Kidney tubule cell (primary cell): Measurements from ENCODE around the gene ARHGEF37.
"Not testable (repeated sequence)": the region's sequence is repeated elsewhere in the genome, so short reads cannot be mapped to it uniquely, and the experiment has no call there.

ENCODE experiments used
- DNase-seq: peaks from one replicate; pipeline ENCODE4 v3.0.0-alpha.2; 2018; ENCODE audit warnings: low spot score

Gene ARHGEF37

GRCh38 chr5:149581192-149581861 lies at the start of gene ARHGEF37:
Gene ARHGEF37, plus strand, starts transcription at chr5:149581498. Its CDS starts 16,272 bp downstream, at chr5:149597770.
- peak; percentile 77 for DNase-seq

GRCh38 chr5:149532413-149532812 lies 48.9 kb upstream of the ARHGEF37 start:
- DNase-seq = no peak

- not testable (repeated sequence) for DNase-seq
These were observed 45.5 kb upstream of the ARHGEF37 start for GRCh38 chr5:149535787-149536186.

- no peak for DNase-seq
These were observed 43.8 kb upstream of the ARHGEF37 start for GRCh38 chr5:149537374-149537975.

GRCh38 chr5:149540089-149540488 lies 41.2 kb upstream of the ARHGEF37 start:
- no peak for DNase-seq

GRCh38 chr5:149541893-149542292 lies 39.4 kb upstream of the ARHGEF37 start:
- DNase-seq = no peak

- no peak for DNase-seq
These were observed 37.8 kb upstream of the ARHGEF37 start for GRCh38 chr5:149543361-149544027.

- no peak for DNase-seq
These were observed 37.3 kb upstream of the ARHGEF37 start for GRCh38 chr5:149544028-149544420.

GRCh38 chr5:149545327-149545726 lies 36.0 kb upstream of the ARHGEF37 start:
- no peak for DNase-seq

- peak; percentile 23 for DNase-seq
These were observed 34.3 kb upstream of the ARHGEF37 start for GRCh38 chr5:149546974-149547373.

GRCh38 chr5:149549461-149550267 lies 31.6 kb upstream of the ARHGEF37 start:
- DNase-seq = peak; percentile 71

- DNase-seq = peak; percentile 66
These were observed 31.1 kb upstream of the ARHGEF37 start for GRCh38 chr5:149550268-149550583.

GRCh38 chr5:149550594-149551226 lies 30.6 kb upstream of the ARHGEF37 start:
- DNase-seq = no peak

- DNase-seq = peak; percentile 99
These were observed 29.9 kb upstream of the ARHGEF37 start, which contains the start of gene CSNK1A1 for GRCh38 chr5:149551227-149552037. Gene CSNK1A1, minus strand, starts transcription at chr5:149551439. Its CDS starts 475 bp downstream, at chr5:149550964.

- DNase-seq = no peak
These were observed 29.2 kb upstream of the ARHGEF37 start for GRCh38 chr5:149552038-149552494.

GRCh38 chr5:149552553-149553160 lies 28.6 kb upstream of the ARHGEF37 start:
- no peak for DNase-seq

GRCh38 chr5:149559706-149560105 lies 21.6 kb upstream of the ARHGEF37 start:
- no peak for DNase-seq

- DNase-seq = peak; percentile 96
These were observed 19.4 kb upstream of the ARHGEF37 start for GRCh38 chr5:149561848-149562247.

- peak; percentile 70 for DNase-seq
These were observed 17.8 kb upstream of the ARHGEF37 start for GRCh38 chr5:149563466-149563865.

GRCh38 chr5:149564542-149565140 lies 16.7 kb upstream of the ARHGEF37 start:
- DNase-seq = peak; percentile 86
